HL-60 (cell line): Measurements from ENCODE around the gene VSNL1.

Source experiments
- CTCF ChIP-seq: IDR thresholded peaks from one replicate; pipeline ENCODE4 v1.5.1; 2011; ENCODE audit warnings: low read length, control low read depth, inconsistent platforms; ENCODE audit not compliant: insufficient read depth
- GABPA ChIP-seq: IDR thresholded peaks from 2 replicates; pipeline ENCODE4 v1.6.1; 2012; ENCODE audit warnings: low read depth
- POLR2AphosphoS5 ChIP-seq: IDR thresholded peaks from 2 replicates; pipeline ENCODE4 v1.6.1; 2012; ENCODE audit warnings: low read depth
- REST ChIP-seq: IDR thresholded peaks from 2 replicates; pipeline ENCODE4 v1.6.1; 2012; ENCODE audit warnings: low read depth; ENCODE audit not compliant: insufficient replicate concordance

GRCh38 chr2:17544256-17544655, 3.8 kb downstream of the VSNL1 start:
- TF ChIP-seq CTCF (no peak), REST (no peak), POLR2AphosphoS5 (no peak), GABPA (no peak)
